ENCODE data around the gene ZSCAN23. TPM values are rescaled to one million over a fixed set of nuclear protein-coding genes. Genes with fewer than 3 reads are reported as not detected.
"Not testable (repeated sequence)": the region's sequence is repeated elsewhere in the genome, so short reads cannot be mapped to it uniquely, and the experiment has no call there.

Gene ZSCAN23
- total RNA-seq, 2 donors from 2014 or later = 5.3 to 5.7 TPM

DNA sequence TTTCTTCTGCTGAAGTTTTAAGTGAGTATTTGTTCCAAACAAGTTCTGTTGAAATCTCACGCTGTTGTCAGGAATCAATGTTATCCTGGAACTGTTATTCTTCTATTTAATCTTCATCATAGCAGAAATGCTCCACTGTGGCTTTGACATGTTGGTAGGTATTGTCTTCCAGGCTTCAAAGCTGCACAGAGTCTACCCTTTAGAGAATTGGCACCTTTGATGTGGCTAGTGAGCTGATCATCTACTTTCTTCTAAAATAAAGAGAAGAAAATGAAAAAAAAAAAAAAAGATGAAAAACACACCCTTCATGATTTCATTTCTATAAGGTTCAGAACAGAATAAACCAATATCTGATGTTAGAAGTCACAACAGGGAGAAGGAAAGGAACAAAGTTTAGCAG is 5.8 kb upstream of the ZSCAN23 start:
- Histone ChIP-seq H3K4me1 (replicated peaks) (no peaks in the 10 kb centered on the region), H3K27me3 (replicated peaks; ENCODE audit: insufficient read depth) (no peaks in the 10 kb centered on the region), H3K9me3 (no peaks in the 10 kb centered on the region), H3K4me3 (no peak overlapping the region), H3K36me3 (no peaks in the 10 kb centered on the region), H3K27ac (no peak overlapping the region)
- TF ChIP-seq POLR2AphosphoS5 (IDR thresholded peaks at IDR 0.05) (no peak), POLR2A (IDR thresholded peaks at IDR 0.05) (no peak)
- TF ChIP-seq, protein P1, sequence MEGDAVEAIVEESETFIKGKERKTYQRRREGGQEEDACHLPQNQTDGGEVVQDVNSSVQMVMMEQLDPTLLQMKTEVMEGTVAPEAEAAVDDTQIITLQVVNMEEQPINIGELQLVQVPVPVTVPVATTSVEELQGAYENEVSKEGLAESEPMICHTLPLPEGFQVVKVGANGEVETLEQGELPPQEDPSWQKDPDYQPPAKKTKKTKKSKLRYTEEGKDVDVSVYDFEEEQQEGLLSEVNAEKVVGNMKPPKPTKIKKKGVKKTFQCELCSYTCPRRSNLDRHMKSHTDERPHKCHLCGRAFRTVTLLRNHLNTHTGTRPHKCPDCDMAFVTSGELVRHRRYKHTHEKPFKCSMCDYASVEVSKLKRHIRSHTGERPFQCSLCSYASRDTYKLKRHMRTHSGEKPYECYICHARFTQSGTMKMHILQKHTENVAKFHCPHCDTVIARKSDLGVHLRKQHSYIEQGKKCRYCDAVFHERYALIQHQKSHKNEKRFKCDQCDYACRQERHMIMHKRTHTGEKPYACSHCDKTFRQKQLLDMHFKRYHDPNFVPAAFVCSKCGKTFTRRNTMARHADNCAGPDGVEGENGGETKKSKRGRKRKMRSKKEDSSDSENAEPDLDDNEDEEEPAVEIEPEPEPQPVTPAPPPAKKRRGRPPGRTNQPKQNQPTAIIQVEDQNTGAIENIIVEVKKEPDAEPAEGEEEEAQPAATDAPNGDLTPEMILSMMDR (IDR thresholded peaks at IDR 0.05) = no peak
- no peak for DNase-seq (ENCODE audit: low spot score)
- 88% methylated on average over 1 of the region's 1 CpG for WGBS
- intact Hi-C loops (cut with DNase I) = no loop called here

- intact Hi-C loops (cut with DNase I); H3K36me3 ChIP-seq; H3K27me3 ChIP-seq (replicated peaks; ENCODE audit: insufficient read depth); H3K4me1 ChIP-seq (replicated peaks); H3K27ac ChIP-seq; DNase-seq (ENCODE audit: low spot score); H3K4me3 ChIP-seq; H3K9me3 ChIP-seq: not testable (repeated sequence)
Observed at GRCh38 chr6:28447512-28447906, 4.2 kb upstream of the ZSCAN23 start.

GRCh38 chr6:28446818-28447511 is 3.7 kb upstream of the ZSCAN23 start:
- no peak overlapping the region for H3K27ac ChIP-seq
- intact Hi-C loops (cut with DNase I) = no loop called here
- no peaks in the 10 kb centered on the region for H3K9me3 ChIP-seq
- no peak for DNase-seq (ENCODE audit: low spot score)
- WGBS = 3% methylated on average over 34 of the region's 36 CpGs
- H3K4me3 ChIP-seq = no peak overlapping the region
- no peaks in the 10 kb centered on the region for H3K27me3 ChIP-seq (replicated peaks; ENCODE audit: insufficient read depth)
- TF ChIP-seq, protein P1 (IDR thresholded peaks at IDR 0.05) = no peak
- TF ChIP-seq POLR2A (IDR thresholded peaks at IDR 0.05) (no peak), POLR2AphosphoS5 (IDR thresholded peaks at IDR 0.05) (no peak)
- peaks cover 3% of the 10 kb centered on the region for H3K4me1 ChIP-seq (replicated peaks)
- no peaks in the 10 kb centered on the region for H3K36me3 ChIP-seq

- H3K27me3 ChIP-seq (replicated peaks; ENCODE audit: insufficient read depth); H3K36me3 ChIP-seq; H3K27ac ChIP-seq; DNase-seq (ENCODE audit: low spot score); intact Hi-C loops (cut with DNase I); H3K4me3 ChIP-seq; H3K9me3 ChIP-seq; H3K4me1 ChIP-seq (replicated peaks): not testable (repeated sequence)
- WGBS = 98% methylated on average over 3 of the region's 3 CpGs
Observed at GRCh38 chr6:28444759-28445158, 1.5 kb upstream of the ZSCAN23 start.

- intact Hi-C loops (cut with DNase I) = no loop called here
- 42% methylated on average over 7 of the region's 7 CpGs for WGBS
- H3K27ac ChIP-seq = no peak overlapping the region
- no peak for TF ChIP-seq POLR2A (IDR thresholded peaks at IDR 0.05)
- TF ChIP-seq, protein P1 (IDR thresholded peaks at IDR 0.05) = no peak
- TF ChIP-seq POLR2AphosphoS5 (IDR thresholded peaks at IDR 0.05) = no peak
- H3K4me3 ChIP-seq = peak overlapping the region; percentile 52 to 53
- no peaks in the 10 kb centered on the region for H3K9me3 ChIP-seq
- H3K27me3 ChIP-seq (replicated peaks; ENCODE audit: insufficient read depth) = no peaks in the 10 kb centered on the region
- no peak for DNase-seq (ENCODE audit: low spot score)
- peaks cover 3% of the 10 kb centered on the region for H3K4me1 ChIP-seq (replicated peaks)
- H3K36me3 ChIP-seq = no peaks in the 10 kb centered on the region
Observed at GRCh38 chr6:28442586-28442985, 705 bp downstream of the ZSCAN23 start.

DNA sequence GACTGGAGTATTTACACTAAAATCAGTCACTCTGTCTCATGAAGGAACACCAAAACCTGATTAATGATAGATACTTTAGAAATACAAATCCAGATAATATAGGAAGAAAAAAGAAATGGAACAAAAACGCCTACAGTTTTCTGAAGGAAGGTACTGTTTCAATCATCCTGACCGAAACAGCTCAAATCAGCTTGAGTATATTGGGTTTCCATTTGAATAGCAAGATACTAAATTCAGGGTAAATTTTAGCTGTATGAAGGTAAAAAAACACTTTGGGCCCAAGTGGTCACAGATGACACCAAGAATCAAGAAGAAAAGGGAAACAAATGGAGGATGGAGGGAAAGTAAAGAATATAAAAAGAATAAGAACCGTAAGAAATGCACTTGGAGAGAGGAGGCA is 6.9 kb downstream of the ZSCAN23 start:
- no peak overlapping the region for H3K4me3 ChIP-seq
- TF ChIP-seq POLR2AphosphoS5 (IDR thresholded peaks at IDR 0.05) (no peak), POLR2A (IDR thresholded peaks at IDR 0.05) (no peak)
- TF ChIP-seq, protein P1 (IDR thresholded peaks at IDR 0.05) = no peak
- 93% methylated on average over 3 of the region's 3 CpGs for WGBS
- intact Hi-C loops (cut with DNase I) = no loop called here
- no peaks in the 10 kb centered on the region for H3K4me1 ChIP-seq (replicated peaks)
- no peaks in the 10 kb centered on the region for H3K36me3 ChIP-seq
- no peaks in the 10 kb centered on the region for H3K27me3 ChIP-seq (replicated peaks; ENCODE audit: insufficient read depth)
- no peaks in the 10 kb centered on the region for H3K9me3 ChIP-seq
- no peak overlapping the region for H3K27ac ChIP-seq
- DNase-seq (ENCODE audit: low spot score) = no peak

Data from prostate gland (tissue), 2 donors.